Lower leg skin (tissue), 3 donors: Measurements from ENCODE around the gene KIF1A.

Experiments
- POLR2A ChIP-seq, 2 donors: fragments of 450-650 bp; IDR thresholded peaks; one replicate each; pipeline ENCODE4 v1.6.1; 2016 to 2017; ENCODE audit warnings: antibody characterized with exemption in 2 of 2, mild to moderate bottlenecking in 1 of 2, moderate library complexity in 1 of 2
- TF ChIP-seq, protein P1 (sequence below), 3 donors: fragments of 450-650 bp; IDR thresholded peaks; one replicate each; pipeline ENCODE4 v1.5.1; 2016; ENCODE audit warnings: antibody characterized with exemption in 3 of 3, mild to moderate bottlenecking in 3 of 3, moderate library complexity in 2 of 3

DNA sequence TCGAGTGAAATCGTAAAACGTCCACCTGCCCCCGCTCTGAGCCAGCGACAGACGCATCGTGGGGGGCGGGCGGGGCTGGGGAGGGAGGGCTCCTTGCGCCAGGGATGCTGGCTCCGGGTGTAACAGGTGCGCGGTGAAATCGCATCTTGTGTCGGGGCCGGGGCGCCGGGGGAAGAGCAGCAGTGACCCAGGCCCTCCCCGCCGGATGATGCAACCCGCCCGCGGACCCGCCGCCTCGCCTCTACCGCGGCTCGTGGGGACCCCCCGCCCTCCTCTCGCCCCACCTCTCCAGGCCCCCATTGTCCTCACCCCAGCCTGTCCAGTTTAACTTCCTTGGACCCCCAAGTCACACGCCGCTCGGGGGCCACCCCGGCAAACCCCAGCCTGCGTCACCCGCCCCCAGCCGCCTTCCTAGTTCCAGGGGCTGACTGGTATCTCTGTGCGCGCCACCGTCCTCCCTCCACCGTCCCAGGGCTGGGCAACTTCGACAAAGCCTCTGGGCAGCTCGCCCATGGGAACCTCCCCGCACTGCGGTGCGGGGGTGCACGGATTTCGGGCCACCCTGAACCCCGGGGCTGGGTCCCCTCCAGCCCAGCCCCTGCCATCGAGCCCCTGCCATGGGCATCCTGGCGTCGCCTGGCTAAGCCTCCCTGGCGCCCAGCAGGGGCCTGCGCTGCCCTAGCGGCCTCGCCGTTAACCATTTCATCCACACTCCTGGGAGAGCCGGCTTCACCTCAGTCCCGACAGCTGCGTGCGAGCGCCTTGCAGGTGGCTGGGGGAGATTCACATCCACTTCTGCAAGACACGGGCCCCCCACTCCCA, 799 bp upstream of the KIF1A start:
- TF ChIP-seq, protein P1, sequence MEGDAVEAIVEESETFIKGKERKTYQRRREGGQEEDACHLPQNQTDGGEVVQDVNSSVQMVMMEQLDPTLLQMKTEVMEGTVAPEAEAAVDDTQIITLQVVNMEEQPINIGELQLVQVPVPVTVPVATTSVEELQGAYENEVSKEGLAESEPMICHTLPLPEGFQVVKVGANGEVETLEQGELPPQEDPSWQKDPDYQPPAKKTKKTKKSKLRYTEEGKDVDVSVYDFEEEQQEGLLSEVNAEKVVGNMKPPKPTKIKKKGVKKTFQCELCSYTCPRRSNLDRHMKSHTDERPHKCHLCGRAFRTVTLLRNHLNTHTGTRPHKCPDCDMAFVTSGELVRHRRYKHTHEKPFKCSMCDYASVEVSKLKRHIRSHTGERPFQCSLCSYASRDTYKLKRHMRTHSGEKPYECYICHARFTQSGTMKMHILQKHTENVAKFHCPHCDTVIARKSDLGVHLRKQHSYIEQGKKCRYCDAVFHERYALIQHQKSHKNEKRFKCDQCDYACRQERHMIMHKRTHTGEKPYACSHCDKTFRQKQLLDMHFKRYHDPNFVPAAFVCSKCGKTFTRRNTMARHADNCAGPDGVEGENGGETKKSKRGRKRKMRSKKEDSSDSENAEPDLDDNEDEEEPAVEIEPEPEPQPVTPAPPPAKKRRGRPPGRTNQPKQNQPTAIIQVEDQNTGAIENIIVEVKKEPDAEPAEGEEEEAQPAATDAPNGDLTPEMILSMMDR (IDR thresholded peaks at IDR 0.05): no peak
- no peak for TF ChIP-seq POLR2A (IDR thresholded peaks at IDR 0.05)
